PC-9 (cell line): ENCODE measurements around the gene HIC1.

Experiments used
- CTCF ChIP-seq: fragments of 200-600 bp; sonication (generic); conservative IDR thresholded peaks from 2 replicates; pipeline ENCODE4 v1.6.1; 2017; ENCODE audit warnings: mixed run types, antibody characterized with exemption, mild to moderate bottlenecking, moderate library complexity
- EZH2 ChIP-seq: fragments of 200-600 bp; sonication (generic); IDR thresholded peaks from 2 replicates; pipeline ENCODE4 v1.8.0; 2017; ENCODE audit warnings: antibody characterized with exemption, low read depth

DNA sequence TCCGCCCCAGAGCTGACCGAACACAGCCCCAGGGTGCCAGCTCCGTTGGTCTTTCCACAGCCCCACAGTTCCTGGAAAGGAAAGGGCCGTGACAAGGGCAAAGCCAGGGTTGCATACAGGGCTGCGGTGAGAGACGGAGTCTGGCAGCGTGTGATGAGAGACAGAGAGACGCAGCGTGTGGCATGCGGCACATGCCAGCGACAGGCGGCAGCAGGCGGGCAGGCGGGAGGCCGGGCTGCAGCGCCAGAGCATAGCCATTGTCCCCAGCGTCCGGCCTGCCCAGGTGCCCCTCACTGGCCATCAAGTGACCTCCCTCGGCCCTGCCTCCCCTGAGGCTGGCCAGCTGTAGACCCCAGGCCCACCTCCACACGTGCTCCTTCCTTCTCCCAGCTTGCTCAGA is 38.4 kb upstream of the HIC1 start:
- TF ChIP-seq CTCF = no peak
- TF ChIP-seq EZH2 = no peak
